ENCODE results near the gene ZNF521.

The ZNF521 gene

DNA sequence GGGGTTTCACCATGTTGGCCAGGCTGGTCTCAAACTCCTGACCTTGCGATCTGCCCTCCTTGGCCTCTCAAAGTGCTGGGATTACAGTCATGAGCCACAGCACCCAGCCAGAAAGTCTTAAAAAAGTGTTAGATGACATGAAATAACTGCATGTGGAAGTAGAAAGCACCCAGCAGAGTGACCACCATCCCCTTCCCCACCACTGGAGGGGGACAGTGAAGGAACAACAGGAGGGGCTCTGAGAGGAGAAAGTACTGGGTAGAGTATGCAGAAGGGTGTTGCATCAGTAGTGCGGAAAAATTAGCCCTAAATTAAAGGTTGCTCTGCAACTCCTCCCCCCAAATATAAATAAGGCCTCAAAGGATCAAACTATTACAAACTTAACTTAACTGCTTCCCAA, 230.5 kb downstream of the ZNF521 start:
- Histone ChIP-seq H3K36me3 (ENCODE audit: control insufficient read depth in 2 of 2, insufficient read depth in 2 of 2, low read length in 2 of 2) (no peaks in the 10 kb centered on the region), H3K9ac (ENCODE audit: low read depth in 1 of 2, low read length in 2 of 2) (no peak overlapping the region), H3K27ac (ENCODE audit: low read depth in 2 of 2, low read length in 2 of 2) (no peak overlapping the region), H3K27me3 (ENCODE audit: control insufficient read depth in 2 of 2, insufficient read depth in 2 of 2, low read length in 2 of 2) (no peaks in the 10 kb centered on the region), H3K9me3 (ENCODE audit: control insufficient read depth in 2 of 2, low read length in 2 of 2) (no peaks in the 10 kb centered on the region), H3K4me1 (ENCODE audit: control insufficient read depth in 2 of 2, insufficient read depth in 2 of 2, low read length in 2 of 2) (no peaks in the 10 kb centered on the region), H3K4me3 (ENCODE audit: low read length in 2 of 2) (no peak overlapping the region)

DNA sequence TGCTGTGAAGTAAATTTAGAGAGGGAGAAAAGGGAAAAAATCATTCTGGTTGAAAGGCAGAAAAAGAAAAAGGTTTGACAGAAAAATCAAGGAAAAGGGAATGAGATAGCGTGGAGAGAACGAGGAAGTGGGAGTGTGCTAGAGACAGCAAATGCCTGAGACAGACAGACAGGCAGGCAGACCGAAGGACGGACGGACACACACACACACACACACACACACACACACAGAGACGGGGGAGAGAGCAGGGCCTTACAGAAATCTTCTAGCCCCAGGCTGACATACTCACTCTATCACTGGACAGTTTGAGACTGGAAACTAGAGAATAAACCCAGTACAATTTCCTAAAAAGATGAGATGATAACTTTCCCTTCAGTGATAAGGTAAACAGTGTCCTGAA, 238.4 kb downstream of the ZNF521 start:
- Histone ChIP-seq H3K4me3 (ENCODE audit: low read length in 2 of 2) (no peak overlapping the region), H3K9ac (ENCODE audit: low read depth in 1 of 2, low read length in 2 of 2) (no peak overlapping the region), H3K9me3 (ENCODE audit: control insufficient read depth in 2 of 2, low read length in 2 of 2) (no peaks in the 10 kb centered on the region), H3K27ac (ENCODE audit: low read depth in 2 of 2, low read length in 2 of 2) (no peak overlapping the region), H3K36me3 (ENCODE audit: control insufficient read depth in 2 of 2, insufficient read depth in 2 of 2, low read length in 2 of 2) (no peaks in the 10 kb centered on the region), H3K27me3 (ENCODE audit: control insufficient read depth in 2 of 2, insufficient read depth in 2 of 2, low read length in 2 of 2) (no peaks in the 10 kb centered on the region), H3K4me1 (ENCODE audit: control insufficient read depth in 2 of 2, insufficient read depth in 2 of 2, low read length in 2 of 2) (no peaks in the 10 kb centered on the region)

DNA sequence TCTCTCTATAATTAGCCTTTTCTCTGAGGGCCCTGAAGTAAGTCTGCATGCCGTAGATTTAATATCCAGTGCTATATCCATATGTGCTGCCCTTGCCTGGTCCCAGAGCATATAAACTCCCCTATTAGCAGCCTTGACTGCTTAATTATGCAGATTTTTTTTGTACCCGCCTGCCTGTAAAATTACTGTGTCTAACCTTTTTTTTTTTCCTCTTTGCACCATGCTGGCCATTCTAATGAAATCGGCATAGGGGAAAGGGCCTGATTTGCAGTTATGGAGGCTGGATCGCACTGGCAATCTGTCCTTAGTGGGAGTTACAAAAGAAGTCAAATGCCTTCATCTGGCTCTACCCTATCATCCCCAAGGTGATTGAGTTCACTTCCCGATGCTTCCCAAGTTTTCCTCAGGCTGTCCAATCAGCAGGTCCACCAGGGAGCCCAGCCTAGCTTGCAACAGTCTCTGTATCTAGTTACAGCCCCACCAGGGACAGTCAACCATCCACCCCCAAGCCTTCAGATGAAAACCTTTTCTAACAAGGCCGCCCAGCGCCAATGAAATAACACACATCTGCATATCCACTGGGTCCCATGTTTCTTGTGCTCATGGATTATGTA, 239.0 kb downstream of the ZNF521 start:
- H3K4me3 ChIP-seq (ENCODE audit: low read length in 2 of 2), result no peak overlapping the region
- no peaks in the 10 kb centered on the region for H3K4me1 ChIP-seq (ENCODE audit: control insufficient read depth in 2 of 2, insufficient read depth in 2 of 2, low read length in 2 of 2)
- no peaks in the 10 kb centered on the region for H3K27me3 ChIP-seq (ENCODE audit: control insufficient read depth in 2 of 2, insufficient read depth in 2 of 2, low read length in 2 of 2)
- no peak overlapping the region for H3K27ac ChIP-seq (ENCODE audit: low read depth in 2 of 2, low read length in 2 of 2)
- H3K9me3 ChIP-seq (ENCODE audit: control insufficient read depth in 2 of 2, low read length in 2 of 2), result no peaks in the 10 kb centered on the region
- H3K9ac ChIP-seq (ENCODE audit: low read depth in 1 of 2, low read length in 2 of 2), result no peak overlapping the region
- no peaks in the 10 kb centered on the region for H3K36me3 ChIP-seq (ENCODE audit: control insufficient read depth in 2 of 2, insufficient read depth in 2 of 2, low read length in 2 of 2)

DNA sequence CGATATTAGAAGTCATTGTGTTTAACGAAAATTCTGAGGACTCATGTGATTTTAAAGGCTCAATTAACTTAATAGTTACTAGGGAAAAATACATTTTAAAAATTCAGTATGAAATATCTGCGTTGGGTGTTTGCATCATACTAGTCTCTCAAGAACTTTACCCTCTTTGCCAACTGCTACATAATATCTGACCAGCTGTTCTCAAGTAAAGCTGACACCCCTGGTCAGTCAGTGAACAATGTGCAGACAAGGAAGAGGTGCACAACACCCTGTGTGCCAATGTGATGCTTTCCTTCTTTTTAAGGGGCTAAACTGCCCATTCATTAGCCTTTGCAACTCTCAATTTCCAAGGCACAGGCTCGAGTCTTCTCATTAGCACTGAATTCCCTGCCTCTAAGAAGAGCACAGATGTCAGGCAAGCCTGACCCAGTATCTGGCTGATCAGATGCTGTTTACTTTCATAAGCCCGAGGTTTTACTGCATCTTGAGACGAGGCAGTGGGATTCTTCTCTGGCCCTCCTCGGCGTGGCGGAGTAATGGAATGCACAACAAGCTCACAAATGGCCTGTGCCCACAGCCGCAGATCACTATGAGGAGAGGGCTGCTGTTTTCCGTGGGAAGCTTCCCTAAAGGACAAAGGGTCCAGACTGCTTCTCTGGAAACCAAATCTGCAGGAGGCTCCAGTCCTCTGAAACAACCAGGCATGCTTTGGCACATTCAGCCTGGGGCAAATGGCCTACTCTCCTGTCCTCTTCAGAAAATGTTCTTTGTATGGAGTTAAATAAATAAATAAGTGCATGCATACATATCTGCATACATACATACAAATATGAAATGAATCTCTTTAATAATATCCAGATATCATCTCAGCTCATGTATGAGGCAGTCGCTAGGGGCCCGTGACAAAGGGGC, 240.3 kb downstream of the ZNF521 start:
- H3K4me3 ChIP-seq (ENCODE audit: low read length in 2 of 2), result no peak overlapping the region
- H3K9me3 ChIP-seq (ENCODE audit: control insufficient read depth in 2 of 2, low read length in 2 of 2), result no peaks in the 10 kb centered on the region
- H3K27ac ChIP-seq (ENCODE audit: low read depth in 2 of 2, low read length in 2 of 2), result no peak overlapping the region
- no peaks in the 10 kb centered on the region for H3K4me1 ChIP-seq (ENCODE audit: control insufficient read depth in 2 of 2, insufficient read depth in 2 of 2, low read length in 2 of 2)
- H3K9ac ChIP-seq (ENCODE audit: low read depth in 1 of 2, low read length in 2 of 2), result no peak overlapping the region
- no peaks in the 10 kb centered on the region for H3K36me3 ChIP-seq (ENCODE audit: control insufficient read depth in 2 of 2, insufficient read depth in 2 of 2, low read length in 2 of 2)
- no peaks in the 10 kb centered on the region for H3K27me3 ChIP-seq (ENCODE audit: control insufficient read depth in 2 of 2, insufficient read depth in 2 of 2, low read length in 2 of 2)

DNA sequence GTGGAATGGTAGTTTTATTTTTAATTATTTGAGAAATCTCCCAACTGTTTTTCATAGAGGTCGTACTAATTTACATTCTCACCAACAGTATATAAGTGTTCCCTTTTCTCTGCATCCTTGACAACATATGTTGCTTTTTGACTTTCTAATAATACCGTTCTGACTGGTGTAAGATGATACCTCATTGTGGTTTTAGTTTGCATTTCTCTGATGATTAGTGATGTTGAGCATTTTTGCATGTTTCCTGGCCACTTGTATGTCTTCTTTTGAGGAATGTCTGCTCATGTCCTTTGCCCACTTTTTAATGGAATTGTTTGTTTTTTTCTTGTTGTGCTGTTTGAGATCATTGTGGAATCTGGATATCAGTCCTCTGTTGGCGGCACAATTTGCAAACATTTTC, 242.5 kb downstream of the ZNF521 start:
- H3K9me3 ChIP-seq (ENCODE audit: control insufficient read depth in 2 of 2, low read length in 2 of 2), result no peaks in the 10 kb centered on the region
- no peak overlapping the region for H3K4me3 ChIP-seq (ENCODE audit: low read length in 2 of 2)
- no peaks in the 10 kb centered on the region for H3K27me3 ChIP-seq (ENCODE audit: control insufficient read depth in 2 of 2, insufficient read depth in 2 of 2, low read length in 2 of 2)
- no peaks in the 10 kb centered on the region for H3K4me1 ChIP-seq (ENCODE audit: control insufficient read depth in 2 of 2, insufficient read depth in 2 of 2, low read length in 2 of 2)
- H3K9ac ChIP-seq (ENCODE audit: low read depth in 1 of 2, low read length in 2 of 2), result no peak overlapping the region
- H3K36me3 ChIP-seq (ENCODE audit: control insufficient read depth in 2 of 2, insufficient read depth in 2 of 2, low read length in 2 of 2), result no peaks in the 10 kb centered on the region
- no peak overlapping the region for H3K27ac ChIP-seq (ENCODE audit: low read depth in 2 of 2, low read length in 2 of 2)

DNA sequence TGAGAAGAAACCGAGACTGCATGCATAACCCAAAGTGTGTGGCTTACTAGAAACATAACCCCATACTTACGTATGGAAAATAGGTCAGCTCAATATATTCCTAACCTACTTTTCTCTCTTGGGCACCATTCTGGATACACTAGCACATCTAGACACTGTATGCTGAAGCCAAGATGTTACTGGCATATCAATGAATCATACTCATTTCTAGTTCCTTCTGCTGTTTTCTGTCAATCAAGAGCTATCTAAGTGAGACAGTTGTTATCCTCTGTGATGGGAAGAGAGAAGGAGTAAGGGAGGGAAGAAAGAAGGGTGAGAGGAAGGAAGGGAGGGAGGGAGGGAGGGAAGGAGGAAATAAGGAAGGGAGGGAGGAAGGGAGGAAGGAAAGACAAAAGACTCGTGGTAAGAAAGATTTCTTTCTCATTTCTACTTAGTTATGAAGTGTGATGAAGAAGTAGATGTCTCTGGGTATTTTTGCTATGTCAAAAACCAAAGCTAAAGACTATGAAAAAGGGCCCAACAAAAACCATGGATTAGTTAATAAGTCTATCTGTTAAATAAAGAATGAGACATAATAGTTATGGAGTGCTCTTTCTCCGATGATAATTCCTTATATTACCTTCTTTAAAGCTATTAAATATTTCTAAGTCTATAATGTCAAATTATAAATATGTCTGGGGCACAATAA, 248.4 kb downstream of the ZNF521 start:
- H3K4me1 ChIP-seq (ENCODE audit: control insufficient read depth in 2 of 2, insufficient read depth in 2 of 2, low read length in 2 of 2), result no peaks in the 10 kb centered on the region
- no peaks in the 10 kb centered on the region for H3K36me3 ChIP-seq (ENCODE audit: control insufficient read depth in 2 of 2, insufficient read depth in 2 of 2, low read length in 2 of 2)
- H3K4me3 ChIP-seq (ENCODE audit: low read length in 2 of 2), result no peak overlapping the region
- no peaks in the 10 kb centered on the region for H3K9me3 ChIP-seq (ENCODE audit: control insufficient read depth in 2 of 2, low read length in 2 of 2)
- no peaks in the 10 kb centered on the region for H3K27me3 ChIP-seq (ENCODE audit: control insufficient read depth in 2 of 2, insufficient read depth in 2 of 2, low read length in 2 of 2)
- H3K9ac ChIP-seq (ENCODE audit: low read depth in 1 of 2, low read length in 2 of 2), result no peak overlapping the region
- H3K27ac ChIP-seq (ENCODE audit: low read depth in 2 of 2, low read length in 2 of 2), result no peak overlapping the region

DNA sequence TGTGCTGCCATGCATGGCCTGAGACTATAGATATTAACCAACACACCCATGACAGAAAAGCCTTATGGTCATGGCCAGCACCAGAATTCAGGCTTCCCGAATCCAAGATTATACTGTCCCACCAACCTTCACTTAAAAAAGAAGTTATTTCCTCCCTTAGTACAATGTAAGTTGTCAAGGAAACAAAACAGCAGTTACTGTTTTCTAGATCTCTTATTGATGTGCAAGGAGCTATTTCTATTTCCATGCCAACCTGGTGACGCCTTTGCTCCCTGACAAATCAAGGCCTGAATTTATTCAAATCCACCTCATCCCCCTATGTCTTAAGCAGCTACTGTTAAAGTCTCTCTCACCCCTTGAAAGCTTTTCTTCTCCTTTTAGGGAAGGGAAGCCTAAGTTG, 249.3 kb downstream of the ZNF521 start:
- Histone ChIP-seq H3K27ac (ENCODE audit: low read depth in 2 of 2, low read length in 2 of 2) (no peak overlapping the region), H3K4me3 (ENCODE audit: low read length in 2 of 2) (no peak overlapping the region), H3K9me3 (ENCODE audit: control insufficient read depth in 2 of 2, low read length in 2 of 2) (no peaks in the 10 kb centered on the region), H3K4me1 (ENCODE audit: control insufficient read depth in 2 of 2, insufficient read depth in 2 of 2, low read length in 2 of 2) (no peaks in the 10 kb centered on the region), H3K27me3 (ENCODE audit: control insufficient read depth in 2 of 2, insufficient read depth in 2 of 2, low read length in 2 of 2) (no peaks in the 10 kb centered on the region), H3K9ac (ENCODE audit: low read depth in 1 of 2, low read length in 2 of 2) (no peak overlapping the region), H3K36me3 (ENCODE audit: control insufficient read depth in 2 of 2, insufficient read depth in 2 of 2, low read length in 2 of 2) (no peaks in the 10 kb centered on the region)

DNA sequence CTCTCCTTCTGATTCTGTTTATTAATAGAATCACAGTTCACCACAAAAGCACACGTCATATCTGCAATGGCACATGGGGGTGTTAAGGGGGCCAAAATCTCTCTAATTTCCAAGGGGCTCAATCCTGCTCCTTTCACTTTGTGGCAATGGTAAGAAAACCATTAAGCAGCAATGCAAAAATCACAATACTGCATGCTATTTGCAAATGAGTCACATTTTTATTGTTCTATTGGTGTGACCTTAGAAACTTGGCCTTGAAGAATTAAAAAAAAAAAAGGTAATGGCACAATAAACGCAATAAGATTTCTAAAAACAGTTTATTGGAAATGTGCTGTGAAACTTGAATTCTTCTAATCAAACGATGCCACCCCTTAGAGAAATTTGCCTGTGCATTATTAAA, 251.5 kb downstream of the ZNF521 start:
- H3K36me3 ChIP-seq (ENCODE audit: control insufficient read depth in 2 of 2, insufficient read depth in 2 of 2, low read length in 2 of 2), result no peaks in the 10 kb centered on the region
- H3K27ac ChIP-seq (ENCODE audit: low read depth in 2 of 2, low read length in 2 of 2), result no peak overlapping the region
- no peak overlapping the region for H3K9ac ChIP-seq (ENCODE audit: low read depth in 1 of 2, low read length in 2 of 2)
- H3K9me3 ChIP-seq (ENCODE audit: control insufficient read depth in 2 of 2, low read length in 2 of 2), result no peaks in the 10 kb centered on the region
- no peaks in the 10 kb centered on the region for H3K27me3 ChIP-seq (ENCODE audit: control insufficient read depth in 2 of 2, insufficient read depth in 2 of 2, low read length in 2 of 2)
- no peaks in the 10 kb centered on the region for H3K4me1 ChIP-seq (ENCODE audit: control insufficient read depth in 2 of 2, insufficient read depth in 2 of 2, low read length in 2 of 2)
- no peak overlapping the region for H3K4me3 ChIP-seq (ENCODE audit: low read length in 2 of 2)

DNA sequence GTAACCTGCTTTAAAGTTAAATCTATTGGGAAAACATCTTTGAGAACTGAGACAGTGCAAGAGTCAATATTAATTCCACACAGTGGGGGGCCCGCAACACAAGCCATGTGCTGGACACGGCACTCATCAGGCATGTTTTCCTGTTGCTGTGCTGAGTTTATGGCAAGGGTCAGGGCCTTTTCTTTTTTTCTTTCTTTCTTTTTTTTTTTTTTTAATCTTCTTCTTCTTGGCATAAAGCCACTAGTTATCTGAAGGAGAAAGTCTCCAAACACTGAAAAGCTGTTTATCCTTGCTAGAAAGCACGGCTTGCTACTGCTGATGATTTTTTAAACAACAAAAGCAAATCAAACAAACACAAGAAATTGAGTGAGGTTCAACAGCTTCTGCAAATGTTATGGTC, 252.1 kb downstream of the ZNF521 start:
- Histone ChIP-seq H3K27me3 (ENCODE audit: control insufficient read depth in 2 of 2, insufficient read depth in 2 of 2, low read length in 2 of 2) (no peaks in the 10 kb centered on the region), H3K4me1 (ENCODE audit: control insufficient read depth in 2 of 2, insufficient read depth in 2 of 2, low read length in 2 of 2) (no peaks in the 10 kb centered on the region), H3K9ac (ENCODE audit: low read depth in 1 of 2, low read length in 2 of 2) (no peak overlapping the region), H3K4me3 (ENCODE audit: low read length in 2 of 2) (no peak overlapping the region), H3K36me3 (ENCODE audit: control insufficient read depth in 2 of 2, insufficient read depth in 2 of 2, low read length in 2 of 2) (no peaks in the 10 kb centered on the region), H3K9me3 (ENCODE audit: control insufficient read depth in 2 of 2, low read length in 2 of 2) (no peaks in the 10 kb centered on the region), H3K27ac (ENCODE audit: low read depth in 2 of 2, low read length in 2 of 2) (no peak overlapping the region)

DNA sequence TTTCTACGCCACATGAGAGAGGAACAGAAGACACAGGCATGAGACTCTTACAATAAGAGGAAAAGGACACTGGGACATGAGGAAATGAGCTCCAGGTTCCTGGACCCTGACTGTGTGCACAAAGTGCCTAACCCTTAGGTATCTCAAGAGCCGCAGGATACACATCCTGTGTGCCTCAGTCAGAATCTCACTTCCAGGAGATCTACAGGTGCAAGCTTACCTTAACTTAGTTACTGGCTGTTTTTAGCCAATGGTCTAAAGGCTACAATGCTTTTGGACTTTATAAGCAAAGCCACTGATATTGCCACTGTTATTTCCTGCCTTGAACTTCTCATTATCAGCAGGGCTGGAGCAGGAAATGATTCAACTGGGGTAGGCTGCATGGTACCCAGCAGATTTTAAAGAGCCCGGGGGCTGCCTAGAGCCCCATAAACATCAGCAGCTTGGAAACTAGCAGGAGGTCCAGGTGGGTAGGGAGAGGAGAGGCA, 254.4 kb downstream of the ZNF521 start:
- no peak overlapping the region for H3K9ac ChIP-seq (ENCODE audit: low read depth in 1 of 2, low read length in 2 of 2)
- H3K4me3 ChIP-seq (ENCODE audit: low read length in 2 of 2), result no peak overlapping the region
- H3K4me1 ChIP-seq (ENCODE audit: control insufficient read depth in 2 of 2, insufficient read depth in 2 of 2, low read length in 2 of 2), result no peaks in the 10 kb centered on the region
- H3K9me3 ChIP-seq (ENCODE audit: control insufficient read depth in 2 of 2, low read length in 2 of 2), result no peaks in the 10 kb centered on the region
- H3K27me3 ChIP-seq (ENCODE audit: control insufficient read depth in 2 of 2, insufficient read depth in 2 of 2, low read length in 2 of 2), result no peaks in the 10 kb centered on the region
- H3K36me3 ChIP-seq (ENCODE audit: control insufficient read depth in 2 of 2, insufficient read depth in 2 of 2, low read length in 2 of 2), result no peaks in the 10 kb centered on the region
- H3K27ac ChIP-seq (ENCODE audit: low read depth in 2 of 2, low read length in 2 of 2), result no peak overlapping the region

Data from mucosa of rectum (tissue), 2 donors.